Activated B cell treated with CpG ODN at 0.5 μM for 24 hours (primary cell): ENCODE results near the gene MAFG. TPM values are rescaled to one million over a fixed set of nuclear protein-coding genes. Genes with fewer than 3 reads are reported as not detected.

Experiments
- ATAC-seq: fragments of 200-7000 bp; cut with Tn5 transposase; one replicate; pipeline ENCODE4 v1.10.0; 2021; ENCODE audit warnings: low read depth, mild to moderate bottlenecking, moderate library complexity
- CTCF ChIA-PET: fragments of 350-600 bp; sonication (Branson Sonifier 250); formaldehyde crosslinking; loops from one replicate; lab custom pipeline; 2021; ENCODE audit warnings: antibody characterized with exemption; lab: Charles Lee
- POLR2A ChIA-PET: fragments of 350-600 bp; sonication (Branson Sonifier 250); formaldehyde crosslinking; loops from one replicate; lab custom pipeline; 2021; ENCODE audit warnings: antibody characterized with exemption; lab: Charles Lee
- DNase-seq: peaks from one replicate; pipeline ENCODE4 v3.0.0; 2022
- H3K27ac Mint-ChIP-seq: one replicate; pipeline ENCODE4 v1.8.0; 2020; ENCODE audit warnings: mixed read lengths
- H3K27me3 Mint-ChIP-seq: one replicate; pipeline ENCODE4 v1.8.0; 2021; ENCODE audit warnings: mixed read lengths
- H3K36me3 Mint-ChIP-seq: one replicate; pipeline ENCODE4 v1.8.0; 2021; ENCODE audit warnings: low read depth, mixed read lengths
- H3K4me1 Mint-ChIP-seq: one replicate; pipeline ENCODE4 v1.8.0; 2021; ENCODE audit warnings: mixed read lengths
- H3K4me3 Mint-ChIP-seq: one replicate; pipeline ENCODE4 v1.8.0; 2020; ENCODE audit warnings: mild to moderate bottlenecking, mixed read lengths
- H3K9me3 Mint-ChIP-seq: one replicate; pipeline ENCODE4 v1.8.0; 2020; ENCODE audit warnings: mixed read lengths
- intact Hi-C: fragments of 100-400 bp; cut with micrococcal nuclease; formaldehyde crosslinking; loops from one replicate; pipeline ENCODE4 v1.15.1; 2024
- total RNA-seq: library from RNA; stranded (reverse); gene quantifications from 2 replicates; pipeline ENCODE4 v1.2.3, GENCODE V29; 2022
- TF ChIP-seq, protein P1 (sequence below): fragments of 200-600 bp; IDR thresholded peaks from one replicate; pipeline ENCODE4 v1.8.0; 2022; ENCODE audit warnings: antibody characterized with exemption, mild to moderate bottlenecking

Gene MAFG
- total RNA-seq, 1 donor from 2014 or later, result 30.7 TPM

- no peak for DNase-seq
- TF ChIP-seq, protein P1, sequence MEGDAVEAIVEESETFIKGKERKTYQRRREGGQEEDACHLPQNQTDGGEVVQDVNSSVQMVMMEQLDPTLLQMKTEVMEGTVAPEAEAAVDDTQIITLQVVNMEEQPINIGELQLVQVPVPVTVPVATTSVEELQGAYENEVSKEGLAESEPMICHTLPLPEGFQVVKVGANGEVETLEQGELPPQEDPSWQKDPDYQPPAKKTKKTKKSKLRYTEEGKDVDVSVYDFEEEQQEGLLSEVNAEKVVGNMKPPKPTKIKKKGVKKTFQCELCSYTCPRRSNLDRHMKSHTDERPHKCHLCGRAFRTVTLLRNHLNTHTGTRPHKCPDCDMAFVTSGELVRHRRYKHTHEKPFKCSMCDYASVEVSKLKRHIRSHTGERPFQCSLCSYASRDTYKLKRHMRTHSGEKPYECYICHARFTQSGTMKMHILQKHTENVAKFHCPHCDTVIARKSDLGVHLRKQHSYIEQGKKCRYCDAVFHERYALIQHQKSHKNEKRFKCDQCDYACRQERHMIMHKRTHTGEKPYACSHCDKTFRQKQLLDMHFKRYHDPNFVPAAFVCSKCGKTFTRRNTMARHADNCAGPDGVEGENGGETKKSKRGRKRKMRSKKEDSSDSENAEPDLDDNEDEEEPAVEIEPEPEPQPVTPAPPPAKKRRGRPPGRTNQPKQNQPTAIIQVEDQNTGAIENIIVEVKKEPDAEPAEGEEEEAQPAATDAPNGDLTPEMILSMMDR, result no peak
- Mint-ChIP-seq H3K36me3 (peaks cover 28% of the 10 kb centered on the region), H3K27ac (no peak overlapping the region), H3K4me3 (no peak overlapping the region), H3K4me1 (peaks cover 9% of the 10 kb centered on the region), H3K27me3 (no peaks in the 10 kb centered on the region), H3K9me3 (no peaks in the 10 kb centered on the region)
- ChIA-PET POLR2A (no interaction called here), CTCF (no interaction called here)
- intact Hi-C loops, result no loop called here
- no peak for ATAC-seq
Measured at GRCh38 chr17:81907219-81908145, 20.1 kb downstream of the MAFG start.

GRCh38 chr17:81906476-81907218 lies 20.9 kb downstream of the MAFG start:
- H3K27me3 Mint-ChIP-seq, result no peaks in the 10 kb centered on the region
- TF ChIP-seq, protein P1, result no peak
- H3K4me3 Mint-ChIP-seq, result no peak overlapping the region
- H3K36me3 Mint-ChIP-seq, result peaks cover 19% of the 10 kb centered on the region
- no peak overlapping the region for H3K27ac Mint-ChIP-seq
- ChIA-PET POLR2A (no interaction called here), CTCF (no interaction called here)
- H3K9me3 Mint-ChIP-seq, result no peaks in the 10 kb centered on the region
- intact Hi-C loops, result no loop called here
- H3K4me1 Mint-ChIP-seq, result peaks cover 7% of the 10 kb centered on the region
- no peak for ATAC-seq
- no peak for DNase-seq

DNA sequence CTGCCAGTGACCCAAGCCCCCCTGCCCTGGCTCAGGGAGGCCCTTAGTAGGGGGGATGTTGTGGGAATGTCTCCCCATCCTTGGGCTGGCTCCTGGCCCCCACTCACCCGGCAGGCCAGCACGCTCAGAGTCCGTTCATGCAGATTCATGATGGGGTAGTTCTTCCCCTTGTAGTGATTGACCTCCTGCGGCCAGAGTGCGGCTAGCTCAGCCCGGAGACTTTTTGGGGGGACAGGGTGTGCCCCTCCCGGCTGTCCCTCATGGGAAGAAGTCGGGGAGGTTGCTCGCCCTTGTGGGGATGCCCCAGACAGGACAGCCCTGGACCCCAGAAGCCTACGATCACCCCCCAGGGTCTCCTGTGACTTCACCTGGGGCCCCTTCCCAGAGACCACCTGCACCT lies 21.5 kb downstream of the MAFG start:
- ChIA-PET POLR2A (no interaction called here), CTCF (no interaction called here)
- Mint-ChIP-seq H3K4me1 (peaks cover 8% of the 10 kb centered on the region), H3K36me3 (peaks cover 22% of the 10 kb centered on the region), H3K9me3 (no peaks in the 10 kb centered on the region), H3K27ac (no peak overlapping the region), H3K27me3 (peaks cover 4% of the 10 kb centered on the region), H3K4me3 (no peak overlapping the region)
- intact Hi-C loops, result no loop called here
- TF ChIP-seq, protein P1, result no peak
- DNase-seq, result no peak
- no peak for ATAC-seq

- Mint-ChIP-seq H3K27ac (no peak overlapping the region), H3K9me3 (no peaks in the 10 kb centered on the region), H3K27me3 (peaks cover 8% of the 10 kb centered on the region), H3K36me3 (peaks cover 22% of the 10 kb centered on the region), H3K4me1 (peaks cover 8% of the 10 kb centered on the region), H3K4me3 (no peak overlapping the region)
- TF ChIP-seq, protein P1, result no peak
- intact Hi-C loops, result no loop called here
- no peak for ATAC-seq
- ChIA-PET CTCF (no interaction called here), POLR2A (no interaction called here)
- no peak for DNase-seq
Measured at GRCh38 chr17:81905424-81905875, 22.1 kb downstream of the MAFG start.
